ENCODE measurements around the gene ZBTB20.

The ZBTB20 gene

GRCh38 chr3:114558271-114558670, 588.8 kb downstream of the ZBTB20 start:
- no peak for DNase-seq

- DNase-seq = no peak
Measured at GRCh38 chr3:114557791-114558190, 589.3 kb downstream of the ZBTB20 start.

- DNase-seq = peak; percentile 1
Measured at GRCh38 chr3:114556657-114557213, 590.4 kb downstream of the ZBTB20 start.

GRCh38 chr3:114554731-114555130, 592.4 kb downstream of the ZBTB20 start:
- no peak for DNase-seq

GRCh38 chr3:114553949-114554593, 593.0 kb downstream of the ZBTB20 start:
- no peak for DNase-seq

GRCh38 chr3:114552527-114552812, 594.6 kb downstream of the ZBTB20 start:
- DNase-seq = no peak

GRCh38 chr3:114551770-114552526, 595.1 kb downstream of the ZBTB20 start:
- no peak for DNase-seq

- no peak for DNase-seq
Measured at GRCh38 chr3:114550165-114550564, 596.9 kb downstream of the ZBTB20 start.

GRCh38 chr3:114545193-114545592, 601.9 kb downstream of the ZBTB20 start:
- DNase-seq = no peak

- no peak for DNase-seq
Measured at GRCh38 chr3:114542359-114542758, 604.7 kb downstream of the ZBTB20 start.

GRCh38 chr3:114539525-114539924, 607.6 kb downstream of the ZBTB20 start:
- no peak for DNase-seq

GRCh38 chr3:114538211-114538610, 608.9 kb downstream of the ZBTB20 start:
- DNase-seq = no peak

GRCh38 chr3:114528517-114528916, 618.6 kb downstream of the ZBTB20 start:
- DNase-seq = no peak

- no peak for DNase-seq
Measured at GRCh38 chr3:114527036-114527644, 619.9 kb downstream of the ZBTB20 start.

- DNase-seq = no peak
Measured at GRCh38 chr3:114525278-114525677, 621.8 kb downstream of the ZBTB20 start.

GRCh38 chr3:114519415-114519814, 627.7 kb downstream of the ZBTB20 start:
- DNase-seq = no peak

GRCh38 chr3:114518206-114518808, 628.8 kb downstream of the ZBTB20 start:
- no peak for DNase-seq

GRCh38 chr3:114510201-114510600, 636.9 kb downstream of the ZBTB20 start:
- DNase-seq = no peak

GRCh38 chr3:114509756-114510155, 637.3 kb downstream of the ZBTB20 start:
- DNase-seq = no peak

- no peak for DNase-seq
Measured at GRCh38 chr3:114508976-114509375, 638.1 kb downstream of the ZBTB20 start.

GRCh38 chr3:114508208-114508607, 638.9 kb downstream of the ZBTB20 start:
- no peak for DNase-seq

- DNase-seq = no peak
Measured at GRCh38 chr3:114506591-114507300, 640.3 kb downstream of the ZBTB20 start.
